GM12801 (cell line): ENCODE results near the gene TET3.

Experiments used
- CTCF ChIP-seq: IDR thresholded peaks from one replicate; pipeline ENCODE4 v1.5.1; 2011; ENCODE audit warnings: control low read depth; ENCODE audit not compliant: insufficient read length; ENCODE audit errors: extremely low read depth

The TET3 gene

GRCh38 chr2:74021407-74021755, 36.7 kb downstream of the TET3 start:
- TF ChIP-seq CTCF, result no peak

DNA sequence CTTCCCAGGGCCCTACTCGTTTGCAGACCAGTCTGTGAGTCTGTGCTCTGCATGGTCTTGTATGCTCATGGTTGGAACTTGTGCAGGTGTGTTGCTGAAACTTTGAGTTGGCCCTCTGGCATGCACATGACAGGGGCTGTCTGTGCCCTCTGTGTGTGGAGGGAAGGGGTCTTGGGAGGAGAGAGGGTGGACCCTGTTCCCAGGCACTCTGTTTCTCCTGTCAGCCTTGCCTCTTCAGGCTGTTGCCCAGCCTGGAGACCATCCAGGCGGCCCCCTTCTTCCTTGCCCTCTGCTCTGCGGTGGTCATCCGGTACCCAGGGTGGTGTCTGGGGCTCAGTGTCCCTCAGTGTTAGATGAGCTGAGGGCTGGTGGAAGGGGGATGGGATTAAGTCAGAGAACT, 39.5 kb downstream of the TET3 start:
- TF ChIP-seq CTCF, result no peak

- TF ChIP-seq CTCF, result no peak
These were observed 41.4 kb downstream of the TET3 start for GRCh38 chr2:74025971-74026612.

DNA sequence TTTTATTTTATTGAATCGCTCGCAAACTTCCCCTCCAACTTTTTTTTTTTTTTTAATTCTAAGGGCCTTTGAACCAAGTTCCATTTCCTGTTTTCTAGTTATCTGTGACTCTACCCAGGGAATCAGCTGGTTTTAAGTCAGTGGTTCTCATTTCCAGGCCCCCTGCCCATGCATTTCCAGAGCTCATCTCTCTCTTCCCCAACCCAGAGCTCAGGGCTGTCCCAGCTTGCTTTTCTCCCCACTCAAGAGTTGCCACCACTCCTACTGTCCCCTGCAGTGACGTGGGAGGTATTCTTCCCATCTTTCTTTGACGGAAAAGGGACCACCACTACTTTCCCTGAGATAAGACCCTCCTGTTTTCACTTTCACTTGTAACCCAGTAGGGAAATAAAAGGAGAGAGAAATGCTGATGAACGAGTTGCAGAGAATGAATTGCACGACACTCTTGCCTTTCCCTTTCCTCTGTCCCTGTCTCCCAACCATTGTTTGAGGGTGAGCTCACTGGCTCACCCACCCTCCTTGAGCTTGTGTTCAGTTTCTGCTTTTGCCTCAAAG, 42.1 kb downstream of the TET3 start:
- TF ChIP-seq CTCF, result no peak

DNA sequence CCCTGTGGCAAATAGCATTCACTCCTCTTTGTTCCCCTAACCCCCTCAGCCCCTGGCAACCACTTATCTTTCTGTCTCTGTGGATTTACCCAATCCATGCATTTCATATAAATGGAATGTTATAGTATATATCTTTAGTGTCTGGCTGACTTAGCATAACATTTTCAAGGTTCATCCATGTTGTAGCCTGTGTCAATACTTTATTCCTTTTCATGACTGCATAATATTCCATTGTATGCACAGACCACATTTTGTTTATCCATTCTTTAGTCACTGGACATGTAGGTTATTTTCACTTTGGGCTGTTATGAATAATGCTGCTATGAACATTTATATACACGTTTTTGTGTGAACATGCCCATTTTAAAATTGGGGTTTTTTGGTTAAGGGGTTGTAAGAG, 42.8 kb downstream of the TET3 start:
- TF ChIP-seq CTCF, result no peak

DNA sequence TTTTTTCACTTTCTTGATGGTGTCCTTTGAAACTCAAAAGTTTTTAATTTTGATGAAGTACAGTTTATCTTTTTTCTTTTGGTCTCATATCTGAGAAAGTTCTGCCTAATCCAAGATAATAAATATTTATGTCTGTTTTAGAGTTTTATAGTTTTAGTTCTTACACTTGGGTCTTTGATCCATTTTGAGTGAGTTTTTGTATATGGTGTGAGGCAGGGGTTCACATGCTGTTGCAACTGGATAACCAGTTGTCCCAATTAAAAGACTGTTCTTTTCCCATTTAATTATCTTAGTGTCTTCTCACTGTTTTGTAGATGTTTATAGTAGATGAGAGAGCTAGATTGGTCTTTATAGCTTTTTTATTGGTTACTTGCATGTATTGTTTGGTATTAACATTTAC, 43.6 kb downstream of the TET3 start:
- TF ChIP-seq CTCF, result no peak

- no peak for TF ChIP-seq CTCF
These were observed 44.0 kb downstream of the TET3 start for GRCh38 chr2:74028741-74029140.
